Stimulated activated CD8-positive, alpha-beta memory T cell treated with anti-CD3 and anti-CD28 coated beads, Interleukin-12 subunit alpha, Interleukin-12 subunit beta, amount 100 ng/mL, for 1 hour (primary cell): Measurements from ENCODE around the gene ANKRD40.

Source experiments
- DNase-seq: peaks from one replicate; pipeline ENCODE4 v3.0.0-alpha.2; 2020; ENCODE audit warnings: low read depth

ANKRD40 gene

DNA sequence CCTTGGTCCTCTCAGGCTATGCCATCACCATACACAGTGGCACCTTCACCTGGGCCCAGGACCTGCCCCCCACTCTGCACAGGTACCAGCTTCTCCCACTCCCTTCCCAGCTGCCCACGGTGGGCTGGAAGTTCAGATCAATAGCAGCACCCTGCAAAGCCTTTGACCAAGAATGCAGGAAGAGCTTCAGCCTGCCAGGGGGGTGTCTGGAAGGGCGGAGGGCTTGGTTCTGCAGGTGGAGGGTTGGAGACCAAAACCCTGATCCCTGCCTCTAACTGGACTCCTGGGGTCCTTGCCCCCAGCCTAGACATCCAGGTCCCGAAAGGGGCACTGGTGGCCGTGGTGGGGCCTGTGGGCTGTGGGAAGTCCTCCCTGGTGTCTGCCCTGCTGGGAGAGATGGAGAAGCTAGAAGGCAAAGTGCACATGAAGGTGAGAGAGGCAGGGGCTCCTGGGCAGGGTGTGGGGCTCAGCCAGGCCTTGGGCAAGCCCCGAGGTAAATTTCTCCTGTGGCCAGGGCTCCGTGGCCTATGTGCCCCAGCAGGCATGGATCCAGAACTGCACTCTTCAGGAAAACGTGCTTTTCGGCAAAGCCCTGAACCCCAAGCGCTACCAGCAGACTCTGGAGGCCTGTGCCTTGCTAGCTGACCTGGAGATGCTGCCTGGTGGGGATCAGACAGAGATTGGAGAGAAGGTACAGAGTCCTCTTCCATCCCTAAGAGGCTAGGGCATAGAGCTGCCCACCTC, 38.7 kb downstream of the ANKRD40 start:
- no peak for DNase-seq

GRCh38 chr17:50668025-50668837, 39.5 kb downstream of the ANKRD40 start:
- no peak for DNase-seq

DNA sequence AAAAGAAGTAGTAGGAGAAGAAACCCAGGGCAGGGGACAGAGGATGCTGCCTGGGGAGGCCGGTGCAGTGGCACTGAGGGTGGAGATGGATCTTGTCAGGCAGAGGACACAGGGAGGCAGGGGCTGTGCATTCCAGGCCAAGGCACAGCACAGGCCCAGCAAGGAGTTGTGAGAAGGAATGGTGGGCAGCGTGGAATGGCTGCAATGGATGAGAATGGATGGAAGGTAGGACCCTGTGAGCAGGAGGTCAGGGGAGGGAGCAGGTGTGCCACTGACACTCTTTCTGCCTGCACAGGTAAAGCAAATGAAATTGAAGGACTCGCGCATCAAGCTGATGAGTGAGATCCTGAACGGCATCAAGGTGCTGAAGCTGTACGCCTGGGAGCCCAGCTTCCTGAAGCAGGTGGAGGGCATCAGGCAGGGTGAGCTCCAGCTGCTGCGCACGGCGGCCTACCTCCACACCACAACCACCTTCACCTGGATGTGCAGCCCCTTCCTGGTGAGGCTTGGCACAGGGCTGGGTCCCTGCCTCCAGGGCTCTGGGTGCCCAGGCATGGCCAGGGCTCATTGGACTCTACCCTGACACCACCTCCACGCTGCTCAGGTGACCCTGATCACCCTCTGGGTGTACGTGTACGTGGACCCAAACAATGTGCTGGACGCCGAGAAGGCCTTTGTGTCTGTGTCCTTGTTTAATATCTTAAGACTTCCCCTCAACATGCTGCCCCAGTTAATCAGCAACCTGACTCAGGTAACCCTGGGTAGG, 40.3 kb downstream of the ANKRD40 start:
- no peak for DNase-seq

DNA sequence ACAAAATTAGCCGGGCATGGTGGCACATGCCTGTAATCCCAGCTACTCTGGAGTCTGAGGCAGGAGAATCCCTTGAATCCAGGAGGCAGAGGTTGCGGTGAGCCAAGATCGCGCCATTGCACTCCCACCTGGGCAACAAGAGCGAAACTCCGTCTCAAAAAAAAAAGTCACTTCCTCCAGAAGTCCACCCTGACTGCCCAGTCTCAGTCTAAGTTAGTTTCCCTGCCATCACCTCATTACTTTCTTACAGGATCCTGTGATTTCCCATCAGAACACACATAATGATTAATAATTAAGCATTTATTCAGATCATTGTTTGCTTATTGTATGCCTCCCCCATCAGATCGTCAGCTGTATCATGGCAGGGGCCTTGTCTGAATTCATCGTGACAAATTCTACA, 41.4 kb downstream of the ANKRD40 start:
- DNase-seq = no peak

DNA sequence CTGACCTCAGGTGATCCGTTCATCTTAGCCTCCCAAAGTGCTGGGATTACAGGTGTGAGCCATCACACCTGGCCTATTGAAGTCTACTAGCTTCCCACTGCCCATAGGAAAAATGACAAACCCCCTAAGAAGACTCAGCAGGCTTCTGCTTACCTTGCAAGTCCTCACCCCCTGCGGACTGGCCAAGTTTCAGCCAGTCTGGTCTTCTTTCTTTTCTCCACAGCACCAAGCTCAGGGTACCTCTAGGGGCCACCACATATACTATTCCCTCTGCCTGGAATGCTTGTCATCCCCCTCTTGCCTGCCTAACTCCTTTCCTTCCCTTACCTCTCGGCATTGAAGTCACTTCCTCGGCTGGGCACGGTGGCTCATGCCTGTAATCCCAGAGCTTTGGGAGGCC, 41.9 kb downstream of the ANKRD40 start:
- DNase-seq = no peak

- no peak for DNase-seq
Observed at GRCh38 chr17:50664788-50665458, 42.8 kb downstream of the ANKRD40 start.

- no peak for DNase-seq
Observed at GRCh38 chr17:50663812-50664374, 43.8 kb downstream of the ANKRD40 start.

- DNase-seq = no peak
Observed at GRCh38 chr17:50662632-50663225, 45.0 kb downstream of the ANKRD40 start.

- no peak for DNase-seq
Observed at GRCh38 chr17:50661795-50662391, 45.8 kb downstream of the ANKRD40 start.

DNA sequence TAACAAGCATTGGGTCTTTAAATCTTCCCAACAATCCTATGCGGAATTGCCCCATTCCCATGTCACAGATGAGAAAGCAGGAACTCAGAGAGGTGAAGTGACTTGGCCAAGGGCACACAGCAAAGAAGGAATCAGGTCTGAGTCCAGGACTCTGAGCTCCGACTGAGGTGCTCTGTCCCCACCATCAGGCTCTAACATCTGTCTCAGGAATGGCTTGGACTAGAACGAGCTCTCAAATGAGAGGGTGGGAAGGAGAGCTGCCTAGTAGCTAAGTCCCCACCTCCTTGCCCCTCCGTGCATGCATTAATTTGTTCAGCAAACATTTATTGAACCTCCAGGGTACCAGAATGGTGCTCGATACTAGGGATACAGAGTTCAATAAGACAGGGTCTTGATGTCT, 46.4 kb downstream of the ANKRD40 start:
- DNase-seq = no peak

- DNase-seq = no peak
Observed at GRCh38 chr17:50660887-50661345, 46.8 kb downstream of the ANKRD40 start.

DNA sequence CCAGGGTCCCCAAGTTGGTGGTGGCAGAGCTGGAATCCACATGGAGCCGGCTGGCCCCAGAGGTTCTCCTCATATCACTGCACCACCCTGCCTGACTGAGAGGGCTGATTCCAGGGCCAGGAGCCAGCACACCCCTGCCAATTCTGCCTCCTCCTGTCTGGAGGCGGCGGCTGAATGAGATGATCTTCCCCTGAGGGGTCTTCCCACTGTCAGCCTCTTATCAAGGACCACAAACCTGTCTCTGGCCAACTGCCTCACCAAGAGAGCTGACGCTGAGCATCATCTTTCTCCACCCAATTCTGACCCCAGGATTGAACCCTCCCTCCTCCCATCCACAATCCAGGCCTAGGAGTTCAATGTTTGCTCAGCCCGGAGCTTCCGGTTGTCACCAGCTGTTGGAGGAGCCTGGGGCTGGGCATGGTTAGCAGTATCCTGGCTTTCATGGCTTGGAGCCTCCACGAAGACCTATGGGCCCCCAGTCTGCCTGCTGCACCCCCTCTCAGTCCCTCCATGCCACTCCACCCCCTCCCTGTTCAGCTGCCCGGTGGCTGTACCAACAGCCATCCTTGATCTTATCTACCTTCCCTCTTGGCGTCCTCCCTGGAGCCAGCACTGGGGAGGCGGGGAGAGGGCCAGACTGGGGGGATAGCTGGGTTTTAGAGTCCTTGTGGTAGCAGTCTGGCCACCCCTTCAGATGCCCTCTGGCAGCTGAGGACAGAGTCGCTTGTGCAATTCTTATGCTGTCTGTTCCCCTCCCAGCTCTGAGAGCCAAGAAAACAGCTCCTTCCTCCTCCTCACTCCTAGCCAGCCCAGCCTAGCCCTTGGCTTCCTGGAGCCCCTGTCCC, 47.5 kb downstream of the ANKRD40 start:
- no peak for DNase-seq

- DNase-seq = no peak
Observed at GRCh38 chr17:50659179-50659578, 48.5 kb downstream of the ANKRD40 start.

- no peak for DNase-seq
Observed at GRCh38 chr17:50658616-50659015, 49.1 kb downstream of the ANKRD40 start.

DNA sequence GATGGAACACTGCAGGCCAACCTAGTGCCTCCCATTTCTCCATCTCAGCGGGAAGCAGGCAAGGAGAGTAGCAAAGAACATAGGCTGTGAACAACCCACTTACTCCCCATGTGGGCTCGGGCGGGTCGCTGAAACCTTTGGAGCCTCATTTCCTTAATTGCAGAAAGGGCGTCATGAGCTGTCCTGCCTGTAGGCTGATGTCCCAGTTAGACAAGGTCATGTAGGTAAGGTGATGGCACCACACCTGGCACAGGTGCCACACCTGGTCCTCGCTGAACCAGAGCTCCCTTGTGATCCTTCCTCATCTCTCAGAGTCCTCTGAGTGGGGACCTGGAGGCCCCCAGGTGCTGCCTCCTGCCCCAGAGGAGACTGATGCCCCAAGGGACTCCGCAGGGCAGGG, 50.1 kb downstream of the ANKRD40 start:
- DNase-seq = no peak

- no peak for DNase-seq
Observed at GRCh38 chr17:50657054-50657453, 50.7 kb downstream of the ANKRD40 start.

DNA sequence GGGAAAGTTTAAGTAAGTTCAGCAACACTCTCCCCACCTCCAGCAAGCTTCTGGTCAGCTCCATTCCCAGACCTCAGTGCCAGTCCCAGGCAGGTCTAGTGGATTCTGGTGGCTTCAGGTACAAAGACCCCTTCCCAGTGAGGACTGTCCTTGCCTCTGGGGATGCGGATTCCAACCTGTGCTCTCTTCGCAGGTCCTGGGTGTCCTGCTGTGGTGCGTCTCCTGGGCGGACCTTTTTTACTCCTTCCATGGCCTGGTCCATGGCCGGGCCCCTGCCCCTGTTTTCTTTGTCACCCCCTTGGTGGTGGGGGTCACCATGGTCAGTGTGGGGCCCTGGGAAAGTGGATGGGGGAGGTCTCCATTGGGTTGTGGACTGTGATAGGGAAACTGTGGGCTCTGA, 51.2 kb downstream of the ANKRD40 start:
- no peak for DNase-seq

- no peak for DNase-seq
Observed at GRCh38 chr17:50653738-50654137, 54.0 kb downstream of the ANKRD40 start.

DNA sequence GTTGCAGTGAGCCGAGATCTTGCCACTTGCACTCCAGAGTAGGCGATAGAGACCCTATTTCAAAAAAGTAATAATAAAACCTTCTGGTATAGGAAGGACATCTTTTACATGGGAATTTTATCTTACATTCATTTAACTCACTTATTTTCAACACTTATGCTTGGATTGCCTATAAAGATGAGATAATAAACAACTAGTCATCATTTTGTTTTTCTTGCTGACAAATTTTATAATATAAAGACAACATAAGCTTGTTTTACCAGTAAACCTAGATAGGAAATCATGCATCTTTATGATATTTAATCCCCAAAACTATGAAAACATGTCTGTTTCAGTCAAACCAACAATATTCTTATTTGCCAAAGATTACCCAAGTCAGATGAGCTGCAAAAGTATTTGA, 56.1 kb downstream of the ANKRD40 start:
- DNase-seq = no peak
